Endothelial cell of hepatic sinusoid (primary cell): ENCODE results near the gene MYOF.

Experiments
- in situ Hi-C: cut with HindIII; loops from 2 replicates; pipeline ENCODE4 v1.10.0; 2017; ENCODE audit warnings: low sequenced_read_pairs

Gene MYOF

DNA sequence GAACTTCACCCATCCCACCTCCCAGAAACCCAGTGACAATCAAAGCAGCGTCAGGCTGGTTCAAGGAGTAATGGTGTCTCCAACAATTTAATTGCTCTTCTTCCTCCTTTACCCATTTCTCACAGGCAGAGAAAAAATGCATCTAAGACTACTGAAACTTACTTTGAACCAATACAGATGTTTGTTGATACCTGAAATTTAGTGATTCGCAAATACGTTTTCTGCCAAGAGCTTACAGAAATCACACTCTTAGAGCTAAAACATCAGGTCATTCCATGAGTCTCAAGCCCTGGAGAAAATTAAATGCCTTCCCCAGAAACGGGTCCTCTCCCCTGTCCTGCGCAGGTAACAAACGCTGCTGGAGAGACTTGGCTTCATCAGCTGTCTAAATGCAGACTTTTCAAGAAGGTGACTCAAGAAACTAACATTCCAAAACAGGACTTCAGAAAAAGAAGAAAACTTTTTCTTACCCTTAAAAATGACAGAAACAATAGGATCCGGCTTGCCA, 443 bp downstream of the MYOF start:
- in situ Hi-C loops: no loop called here

DNA sequence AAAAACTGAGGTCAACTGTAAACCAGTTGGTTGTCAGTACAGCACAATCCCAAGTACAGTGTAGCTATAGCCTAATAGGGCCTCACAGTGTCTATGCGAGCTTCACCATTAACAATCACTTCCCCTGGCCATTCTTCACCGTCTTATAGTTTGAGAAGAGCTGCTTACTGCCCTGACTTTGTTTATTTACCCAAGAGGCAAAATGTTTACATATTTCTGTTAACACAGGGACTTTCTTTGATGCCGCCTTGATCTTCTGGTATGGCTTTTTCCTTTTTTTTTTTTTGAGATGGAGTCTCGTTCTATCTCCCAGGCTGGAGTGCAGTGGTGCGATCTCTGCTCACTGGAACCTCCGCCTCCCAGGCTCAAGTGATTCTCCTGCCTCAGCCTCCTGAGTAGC, 3.3 kb downstream of the MYOF start:
- in situ Hi-C loops: no loop called here

DNA sequence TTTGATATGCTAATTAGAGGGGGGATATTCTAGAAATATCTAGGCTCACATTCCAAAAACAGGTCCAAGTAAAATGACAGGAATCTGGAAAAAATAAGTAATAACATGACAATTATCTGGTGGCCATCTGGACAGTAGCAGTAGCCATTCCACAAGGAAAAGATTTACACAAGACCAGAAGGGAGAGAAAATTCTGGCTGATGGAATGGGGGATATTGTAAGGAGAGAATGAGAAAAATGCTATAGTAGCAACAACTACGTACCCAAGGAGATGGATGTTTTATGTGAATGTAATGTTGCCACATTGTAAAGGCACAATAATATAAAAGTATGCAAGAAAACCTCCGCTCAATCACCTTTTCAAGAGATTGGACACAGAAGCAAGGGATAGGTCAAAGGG, 5.4 kb downstream of the MYOF start:
- in situ Hi-C loops: no loop called here

DNA sequence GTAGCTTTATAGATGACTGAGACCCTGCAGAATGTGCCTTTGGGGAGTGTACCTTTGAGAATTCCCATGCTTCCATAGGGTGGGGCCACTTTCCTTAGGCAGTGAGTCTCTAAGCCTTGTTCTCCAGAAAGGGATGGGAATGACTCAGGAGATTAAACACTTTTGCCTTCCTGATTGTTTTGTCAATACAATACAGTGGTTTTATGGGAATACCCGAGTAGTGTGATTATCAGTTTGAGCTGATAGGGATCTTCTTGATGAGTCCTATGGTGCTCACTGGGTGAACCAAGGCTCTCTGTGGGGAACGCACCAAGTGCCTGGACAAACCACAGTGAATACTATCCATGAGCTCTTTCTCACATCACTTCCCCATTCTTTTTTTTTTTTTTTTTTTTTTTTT, 6.3 kb downstream of the MYOF start:
- in situ Hi-C loops: no loop called here

DNA sequence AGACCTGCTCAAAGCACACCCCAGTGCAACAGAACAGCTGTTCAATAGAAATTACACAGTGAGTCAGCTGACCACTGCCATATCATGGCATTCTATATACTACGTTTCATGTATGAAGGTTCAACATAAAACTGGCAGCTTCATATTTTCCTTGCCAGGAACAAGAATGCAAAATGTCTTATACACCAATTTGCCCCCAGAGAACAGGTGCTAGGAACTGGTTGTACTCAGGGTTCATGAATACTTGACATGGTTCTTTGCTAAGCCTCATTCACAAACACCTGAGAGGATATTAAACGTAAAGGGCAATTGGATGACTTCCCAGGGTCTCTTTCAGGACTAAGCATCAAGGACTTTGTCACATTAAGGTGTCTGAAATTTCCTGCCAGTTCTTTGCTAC, 6.9 kb downstream of the MYOF start:
- in situ Hi-C loops: no loop called here

DNA sequence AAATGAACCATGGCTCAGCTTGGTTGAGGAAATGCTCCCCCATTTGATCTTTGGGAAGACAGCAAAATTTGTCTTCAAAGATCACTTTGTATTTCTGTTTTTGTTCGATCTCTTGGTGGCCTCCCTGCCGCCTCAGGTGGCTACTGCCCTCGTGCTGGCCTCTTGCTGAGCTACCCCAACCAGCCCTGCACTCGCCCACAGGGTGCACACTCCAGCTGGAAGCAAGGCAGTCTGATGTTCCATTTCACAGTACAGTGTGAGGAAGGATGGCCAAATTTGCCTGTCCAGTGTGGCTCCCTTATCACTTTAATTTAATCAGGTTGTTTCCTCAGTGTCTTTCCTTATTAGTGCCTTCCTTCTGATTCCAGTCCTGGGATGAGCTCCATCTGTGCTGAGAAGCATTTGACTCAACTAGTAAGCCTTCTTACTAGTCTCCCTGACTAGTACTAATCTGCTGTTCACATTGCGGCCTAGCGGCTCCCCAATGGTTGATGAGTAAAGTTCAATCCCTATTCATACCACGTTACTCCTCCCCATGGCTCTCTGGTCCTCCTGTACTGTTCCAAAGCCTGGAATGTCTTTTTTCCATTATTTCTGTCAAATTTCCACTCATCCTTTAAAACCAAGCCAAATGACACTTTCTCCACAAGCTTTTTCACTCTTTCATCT, 8.2 kb downstream of the MYOF start:
- in situ Hi-C loops: no loop called here

DNA sequence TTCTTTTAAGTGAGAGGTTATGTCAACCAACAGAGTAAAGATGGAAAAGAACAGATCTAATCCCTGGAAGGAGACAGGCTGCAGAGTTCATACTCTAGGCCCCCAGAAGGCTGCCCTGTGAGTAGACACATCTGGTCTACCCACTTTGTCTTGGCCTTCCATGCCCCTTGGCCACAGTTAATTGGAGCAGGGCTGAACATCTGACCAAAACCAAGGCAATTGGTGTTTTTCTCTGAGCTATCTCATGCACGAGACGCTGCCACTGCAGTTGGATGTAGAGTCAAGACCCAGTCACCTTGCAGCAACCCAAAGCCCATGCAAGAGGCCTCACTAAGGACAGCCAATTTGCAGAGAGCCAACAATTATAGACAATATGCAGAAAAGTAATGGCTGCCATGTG, 9.0 kb downstream of the MYOF start:
- in situ Hi-C loops: no loop called here

DNA sequence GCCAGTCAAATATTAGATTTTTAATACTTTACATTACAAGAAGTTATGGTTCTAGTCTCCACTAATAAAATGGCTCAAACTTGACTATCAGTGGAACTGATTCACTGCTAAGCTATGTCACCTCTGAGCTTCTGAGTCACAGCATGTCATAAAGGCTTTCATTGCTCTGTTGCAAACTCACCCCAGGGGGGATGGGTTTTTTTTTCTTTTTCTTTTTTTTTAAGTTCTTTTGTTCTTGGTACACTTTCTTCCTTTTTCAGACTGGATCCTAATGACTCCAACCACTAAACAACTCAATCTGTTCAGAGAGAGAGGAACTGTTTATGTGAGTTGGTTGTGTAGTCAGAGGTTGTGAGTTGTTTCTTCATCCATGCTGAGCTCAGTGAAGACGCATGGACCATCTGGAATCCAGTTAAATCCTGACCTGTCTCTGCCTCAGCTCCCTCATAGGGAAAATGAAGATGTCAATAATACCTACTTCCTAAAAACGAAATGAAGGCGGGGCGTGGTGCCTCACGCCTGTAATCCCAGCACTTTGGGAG, 11.0 kb downstream of the MYOF start:
- in situ Hi-C loops: no loop called here

DNA sequence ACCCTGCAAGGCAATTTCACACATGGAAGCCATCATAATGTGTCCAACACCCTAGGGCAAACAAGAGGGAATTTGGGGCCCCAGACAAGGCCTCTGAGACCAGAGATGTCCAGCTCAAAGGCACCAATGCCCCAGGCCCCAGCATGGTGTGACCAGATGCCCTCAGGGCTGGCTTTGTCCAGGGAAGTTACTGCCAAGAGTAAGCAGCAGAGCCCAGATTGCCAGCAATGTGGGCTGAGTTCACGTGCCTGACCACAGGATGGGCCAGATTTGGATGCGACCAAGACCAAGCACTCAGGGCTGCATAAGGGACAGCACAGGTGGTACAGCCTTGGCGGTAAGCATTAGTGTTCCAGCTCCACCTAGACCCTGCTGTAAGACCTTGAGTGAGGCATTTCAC, 12.7 kb downstream of the MYOF start:
- in situ Hi-C loops: loop anchor here (10.0 kb wide), 1 partner anchor 85 kb away; no protein-coding TSS in a partner anchor

DNA sequence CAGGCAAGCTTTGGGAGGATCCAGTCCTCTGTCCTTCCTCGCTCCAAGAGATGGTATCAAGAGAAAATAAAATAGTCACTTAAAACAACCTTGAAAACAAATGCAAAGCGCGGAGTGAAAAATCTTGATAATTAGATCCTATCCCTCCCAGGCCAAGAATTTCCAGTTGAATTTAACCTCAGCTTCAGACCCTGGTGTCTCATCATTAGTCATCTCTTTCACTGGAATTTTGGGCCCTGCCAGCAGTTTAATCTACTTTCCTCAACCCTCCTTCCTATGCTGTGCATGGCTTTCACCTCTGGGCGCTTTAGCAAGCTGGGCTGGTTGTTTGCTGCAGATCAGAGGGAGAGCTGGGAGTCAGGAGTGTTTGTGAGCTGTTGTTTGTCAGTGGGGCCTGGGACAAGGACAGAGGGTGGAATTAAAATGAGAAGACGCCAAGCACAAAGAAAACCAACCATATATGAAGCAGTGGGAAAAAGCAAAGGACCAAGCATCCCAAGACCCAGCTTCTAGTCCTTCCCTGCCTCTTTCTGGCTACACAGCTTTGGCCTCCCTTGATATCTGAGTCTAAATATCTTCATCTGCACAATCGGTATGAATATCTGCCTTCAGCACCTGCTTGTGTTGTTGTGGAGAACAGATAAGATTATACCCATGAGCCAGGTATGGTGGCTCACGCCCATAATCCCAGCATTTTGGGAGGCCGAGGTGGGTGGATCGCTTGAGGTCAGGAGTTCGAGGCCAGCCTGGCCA, 13.5 kb downstream of the MYOF start:
- in situ Hi-C loops: loop anchor here (10.0 kb wide), 1 partner anchor 84 kb away; no protein-coding TSS in a partner anchor

DNA sequence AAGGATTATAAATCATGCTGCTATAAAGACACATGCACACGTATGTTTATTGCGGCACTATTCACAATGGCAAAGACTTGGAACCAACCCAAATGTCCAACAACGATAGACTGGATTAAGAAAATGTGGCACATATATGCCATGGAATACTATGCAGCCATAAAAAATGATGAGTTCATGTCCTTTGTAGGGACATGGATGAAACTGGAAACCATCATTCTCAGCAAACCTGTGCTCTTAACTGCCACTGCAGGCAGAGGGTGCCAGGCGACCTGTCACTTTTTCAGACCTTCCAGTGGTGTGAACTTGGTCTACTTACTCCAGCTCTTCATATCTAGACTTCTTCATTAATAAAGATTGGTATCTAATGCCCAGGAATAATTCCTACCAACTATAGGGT, 14.5 kb downstream of the MYOF start:
- in situ Hi-C loops: loop anchor here (10.0 kb wide), 1 partner anchor 83 kb away; no protein-coding TSS in a partner anchor

DNA sequence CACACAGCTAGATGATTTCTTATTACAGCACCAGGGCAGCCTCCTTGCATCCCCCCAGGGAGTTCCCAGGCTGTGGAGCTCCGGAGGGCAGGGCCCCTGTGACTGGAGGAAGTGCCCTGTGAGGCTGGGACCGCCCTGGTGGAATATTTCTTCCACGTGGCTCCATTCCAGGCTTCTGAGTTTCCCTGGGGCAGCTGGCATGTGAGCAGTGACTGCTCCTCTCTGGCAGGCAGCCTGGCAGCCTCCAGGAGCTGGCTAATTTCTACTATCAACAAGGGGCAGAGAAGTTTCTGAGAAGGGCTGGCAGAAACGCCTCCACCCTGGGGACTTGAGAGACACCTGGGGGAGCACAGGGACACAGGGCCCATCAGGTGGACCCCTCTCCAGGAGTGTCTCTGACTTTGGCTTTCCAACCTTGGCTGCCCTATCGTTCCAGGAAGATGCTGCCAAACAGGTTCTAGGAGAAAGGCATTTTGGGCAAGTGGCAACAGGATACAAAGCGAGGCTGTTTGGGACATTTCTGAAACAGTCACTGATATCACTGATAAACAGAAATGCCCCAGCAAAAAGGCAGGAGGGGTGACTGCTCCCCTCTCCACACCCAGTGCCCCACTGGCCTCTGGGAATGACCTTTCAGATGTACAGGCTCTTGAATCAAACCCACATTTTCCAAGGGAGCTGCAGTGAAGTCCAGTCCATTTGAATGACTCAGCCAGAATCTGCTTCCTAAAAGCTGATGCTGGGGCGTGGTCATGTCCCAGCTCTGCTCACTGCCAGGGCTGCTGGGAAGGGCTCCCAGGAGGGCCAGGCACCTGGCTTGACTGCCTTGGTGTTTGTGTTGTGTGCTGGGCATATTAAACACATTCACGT, 16.1 kb downstream of the MYOF start:
- in situ Hi-C loops: loop anchor here (10.0 kb wide), 1 partner anchor 81 kb away; no protein-coding TSS in a partner anchor

DNA sequence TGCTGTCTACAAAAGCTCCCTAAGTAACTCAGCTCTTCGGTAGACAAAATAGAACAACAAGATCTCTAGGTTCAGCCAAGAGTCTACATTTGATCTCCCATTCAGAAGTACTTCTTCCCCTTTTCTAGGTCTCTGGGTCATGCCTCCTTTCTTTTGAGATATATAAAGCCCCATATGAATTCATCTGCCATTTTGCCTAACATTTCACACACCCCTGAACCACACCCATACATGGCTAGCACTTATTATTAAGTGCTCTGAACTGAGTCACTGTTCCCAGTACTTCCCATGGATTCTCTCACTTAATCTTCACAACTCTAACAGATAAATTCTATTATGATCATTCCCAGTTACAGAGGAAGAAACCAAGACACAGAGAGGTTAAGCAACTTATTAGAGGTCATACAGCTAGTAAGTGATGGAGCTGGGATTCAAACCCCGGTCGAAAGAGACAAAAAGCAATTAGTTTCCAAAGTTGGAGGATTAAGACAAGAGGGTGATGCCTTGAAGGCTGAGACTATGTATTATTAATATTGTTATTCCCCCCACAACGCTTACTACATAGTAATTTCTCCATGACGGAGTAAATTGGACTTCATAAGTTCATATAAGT, 17.3 kb downstream of the MYOF start:
- in situ Hi-C loops: loop anchor here (10.0 kb wide), 1 partner anchor 80 kb away; no protein-coding TSS in a partner anchor

DNA sequence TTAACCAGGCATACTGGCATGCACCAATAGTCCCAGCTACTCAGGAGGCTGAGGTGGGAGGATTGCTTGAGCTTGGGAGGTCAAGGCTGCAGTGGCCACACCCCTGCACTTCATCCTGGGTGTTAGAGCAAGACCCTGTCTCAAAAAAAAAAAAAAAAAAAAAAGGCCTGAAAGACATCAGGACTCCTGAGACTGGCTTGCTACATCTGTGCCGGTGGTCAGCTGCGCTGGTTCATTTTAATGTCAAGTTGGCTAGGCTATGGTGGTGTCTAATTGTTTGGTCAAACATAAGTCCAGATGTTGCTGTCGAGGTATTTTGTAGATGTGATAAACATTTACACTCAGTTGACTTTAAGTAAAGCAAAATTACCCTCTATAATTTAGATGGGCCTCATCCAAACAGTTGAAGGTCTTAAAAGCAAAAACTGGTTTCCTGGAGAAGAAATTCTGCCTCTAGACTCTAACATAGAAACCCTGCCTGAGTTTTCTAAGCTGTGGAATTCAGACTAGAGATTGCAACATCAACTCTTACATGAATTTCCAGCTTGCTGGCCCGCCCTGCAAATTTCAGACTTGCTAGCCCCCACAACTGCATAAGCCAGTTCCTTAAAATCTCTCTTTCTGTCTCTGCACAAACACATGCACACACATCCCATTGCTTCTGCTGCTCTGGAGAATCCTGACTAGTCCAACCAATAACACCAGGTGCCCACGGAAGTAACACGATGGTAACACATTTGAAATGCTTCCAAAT, 18.2 kb downstream of the MYOF start:
- in situ Hi-C loops: loop anchor here (10.0 kb wide), 1 partner anchor 79 kb away; no protein-coding TSS in a partner anchor

DNA sequence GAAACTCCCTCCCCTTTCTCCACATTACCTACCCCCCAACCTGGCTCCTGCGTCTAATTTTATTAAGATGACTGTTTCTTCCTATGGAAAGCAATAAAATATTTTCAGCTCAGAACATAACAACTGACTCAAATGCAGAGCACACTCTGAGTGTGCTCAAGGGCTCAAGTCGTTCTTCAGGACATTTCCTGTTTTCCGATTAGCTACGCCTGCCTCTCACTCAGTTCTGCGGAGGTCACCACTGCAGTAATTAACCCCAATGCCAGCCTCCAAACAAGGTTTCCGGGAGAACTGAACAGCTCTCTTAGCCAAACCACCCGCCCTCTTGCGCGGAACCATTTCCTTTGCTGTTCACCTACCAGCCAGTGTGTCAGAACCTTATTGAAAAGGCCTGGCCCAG, 19.3 kb downstream of the MYOF start:
- in situ Hi-C loops: loop anchor here (10.0 kb wide), 1 partner anchor 78 kb away; no protein-coding TSS in a partner anchor

DNA sequence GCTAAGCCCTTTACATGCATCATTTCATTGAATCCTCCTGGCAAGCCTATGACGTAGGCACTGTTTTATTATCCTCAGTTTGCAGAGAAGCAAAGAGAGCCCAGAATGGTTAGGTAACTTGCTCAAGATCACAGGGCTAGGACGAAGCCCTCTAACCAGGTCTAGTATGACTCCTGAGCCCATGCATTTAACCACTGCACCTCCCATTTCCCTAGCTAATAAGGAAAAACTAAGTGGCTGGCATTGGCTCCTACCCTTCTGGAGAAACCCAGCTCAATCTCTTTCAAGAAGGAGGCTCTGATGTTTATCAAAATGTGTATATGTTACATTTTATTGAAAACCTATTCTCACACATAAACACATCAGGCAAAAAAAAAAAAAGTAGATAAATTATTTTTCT, 19.8 kb downstream of the MYOF start:
- in situ Hi-C loops: loop anchor here (10.0 kb wide), 1 partner anchor 78 kb away; no protein-coding TSS in a partner anchor

DNA sequence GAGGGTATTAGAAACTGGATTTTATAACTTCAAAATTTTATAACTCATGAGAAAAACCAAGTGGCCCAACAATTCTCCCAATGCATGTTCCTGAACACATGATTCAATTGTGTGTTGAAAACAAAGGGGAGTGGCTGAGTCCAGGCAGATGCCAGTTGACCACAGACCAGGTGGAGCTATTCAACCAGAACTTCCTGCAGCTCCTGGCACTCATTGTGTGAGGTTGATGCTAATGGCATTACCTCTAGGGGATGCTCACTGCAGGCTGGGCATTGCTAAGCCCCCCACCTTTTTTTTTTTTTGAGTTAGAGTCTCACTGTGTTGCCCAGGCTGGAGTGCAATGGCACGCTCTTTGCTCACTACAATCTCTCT, 20.3 kb downstream of the MYOF start:
- in situ Hi-C loops: loop anchor here (10.0 kb wide), 1 partner anchor 77 kb away; no protein-coding TSS in a partner anchor

DNA sequence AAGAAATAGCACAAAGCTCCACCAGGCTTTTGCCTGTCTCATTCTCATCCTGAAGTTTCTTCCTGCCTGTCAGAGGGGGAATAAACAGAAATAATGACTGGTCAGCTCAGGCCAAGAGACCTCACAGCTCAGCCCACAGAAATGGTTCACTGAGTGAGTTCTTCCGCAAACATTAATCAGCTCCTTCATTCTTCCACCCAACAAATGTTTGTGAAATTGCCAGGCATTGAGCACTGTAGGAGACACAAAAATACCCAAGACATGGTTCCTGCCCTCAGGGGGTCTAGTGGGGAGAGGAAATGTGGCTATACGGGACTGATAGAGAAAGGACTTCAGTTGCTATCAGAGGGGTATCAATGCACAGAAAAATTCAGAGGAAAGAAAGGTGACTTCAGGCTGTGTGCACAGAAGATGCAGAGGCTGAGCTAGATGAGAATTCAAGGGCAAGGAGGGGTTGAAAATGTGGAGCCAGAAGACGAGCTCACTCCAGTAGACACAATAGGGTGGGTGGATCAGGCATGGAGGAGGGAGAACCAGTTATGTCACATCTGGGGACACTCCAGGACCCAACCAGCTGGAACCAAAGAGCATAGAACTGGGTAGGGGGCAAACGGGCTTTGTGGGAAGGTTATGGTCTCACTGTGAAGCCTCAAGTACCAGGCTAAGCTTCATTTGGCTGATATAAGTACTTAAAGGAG, 20.9 kb downstream of the MYOF start:
- in situ Hi-C loops: loop anchor here (10.0 kb wide), 1 partner anchor 76 kb away; no protein-coding TSS in a partner anchor

DNA sequence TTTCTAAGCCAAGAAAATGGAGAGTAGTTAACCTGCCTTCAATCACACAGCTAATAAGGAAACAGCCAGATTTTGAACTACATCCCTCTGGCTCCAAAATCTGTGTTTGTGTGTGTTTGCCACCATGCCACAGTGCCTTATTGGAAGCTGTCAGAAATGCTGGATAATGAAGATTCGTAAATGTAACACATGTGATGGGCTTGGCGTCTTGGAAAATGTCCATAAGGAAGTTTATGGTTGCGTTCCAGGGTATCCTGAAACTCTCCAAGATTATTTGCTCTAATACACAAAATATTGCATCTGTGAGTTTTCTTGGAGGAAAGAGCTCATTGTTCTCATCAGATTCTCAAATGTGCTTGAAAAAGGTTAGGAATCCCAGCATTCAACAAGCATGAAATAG, 22.7 kb downstream of the MYOF start:
- in situ Hi-C loops: no loop called here
